Activated CD8-positive, alpha-beta T cell treated with anti-CD3 and anti-CD28 coated beads for 36 hours (primary cell): Measurements from ENCODE around the gene PIAS1. TPM values are rescaled to one million over a fixed set of nuclear protein-coding genes. Genes with fewer than 3 reads are reported as not detected.
A peak's percentile ranks its signal among the peaks of the same experiment; 100 is the strongest.
"Not testable (repeated sequence)": the region's sequence is repeated elsewhere in the genome, so short reads cannot be mapped to it uniquely, and the experiment has no call there.

Source experiments
- ATAC-seq: fragments of 200-7000 bp; cut with Tn5 transposase; one replicate; pipeline ENCODE4 v1.10.0; 2021; ENCODE audit warnings: mild to moderate bottlenecking, moderate library complexity
- CTCF ChIA-PET: fragments of 350-600 bp; sonication (Branson Sonifier 250); formaldehyde crosslinking; loops from one replicate; lab custom pipeline; 2021; ENCODE audit warnings: antibody characterized with exemption; lab: Charles Lee
- POLR2A ChIA-PET: fragments of 350-600 bp; sonication (Branson Sonifier 250); formaldehyde crosslinking; loops from one replicate; lab custom pipeline; 2021; ENCODE audit warnings: antibody characterized with exemption; lab: Charles Lee
- DNase-seq: peaks from one replicate; pipeline ENCODE4 v3.0.0-alpha.2; 2020
- H3K27ac Mint-ChIP-seq: one replicate; pipeline ENCODE4 v1.8.0; 2021; ENCODE audit warnings: mild to moderate bottlenecking, mixed read lengths
- H3K27me3 Mint-ChIP-seq: one replicate; pipeline ENCODE4 v1.8.0; 2021; ENCODE audit warnings: mixed read lengths
- H3K36me3 Mint-ChIP-seq: one replicate; pipeline ENCODE4 v1.8.0; 2021; ENCODE audit warnings: low read depth, mixed read lengths
- H3K4me1 Mint-ChIP-seq: one replicate; pipeline ENCODE4 v1.8.0; 2021; ENCODE audit warnings: low read depth, mixed read lengths
- H3K4me3 Mint-ChIP-seq: one replicate; pipeline ENCODE4 v1.8.0; 2021; ENCODE audit warnings: mild to moderate bottlenecking, moderate library complexity, mixed read lengths
- H3K9me3 Mint-ChIP-seq: one replicate; pipeline ENCODE4 v1.8.0; 2021; ENCODE audit warnings: mixed read lengths
- CTCF ChIP-seq: fragments of 200-600 bp; IDR thresholded peaks from one replicate; pipeline ENCODE4 v1.8.0; 2022; ENCODE audit warnings: antibody characterized with exemption, mild to moderate bottlenecking
- intact Hi-C: fragments of 100-400 bp; cut with micrococcal nuclease; formaldehyde crosslinking; loops from one replicate; pipeline ENCODE4 v1.10.0; 2022
- total RNA-seq, 2 experiments: library from RNA; stranded (reverse); gene quantifications; one replicate each; pipeline ENCODE4 v1.2.3, GENCODE V29; 2021

PIAS1 gene
- 10 to 100 TPM; 26.0 to 29.8 TPM for total RNA-seq

- Mint-ChIP-seq H3K27me3 (peaks cover 7% of the 10 kb centered on the region), H3K4me1 (peaks cover 41% of the 10 kb centered on the region), H3K36me3 (no peaks in the 10 kb centered on the region), H3K4me3 (peak within 1 kb of the TSS; percentile 84), H3K9me3 (no peaks in the 10 kb centered on the region), H3K27ac (peak within 1 kb of the TSS; percentile 94)
- intact Hi-C loops = no loop called here
- DNase-seq (peak; percentile 96), ATAC-seq (peak; percentile 92)
- no peak for TF ChIP-seq CTCF
- ChIA-PET POLR2A (interaction anchor here (0.6 to 2.5 kb wide), 16 partner anchors 11 to 224 kb away, joined by 3 to 12 read pairs (median 4); partner anchors contain the start of genes CLN6 and FEM1B), CTCF (interaction anchor here (0.9 to 1.6 kb wide), 6 partner anchors 27 to 216 kb away, joined by 3 to 7 read pairs (median 3); no protein-coding TSS in a partner anchor)
Measured at GRCh38 chr15:68053701-68054627, at the start of gene PIAS1. TSS of gene PIAS1 (plus strand) at chr15:68054315. CDS start at chr15:68054327, 12 bp downstream.

- H3K27me3 Mint-ChIP-seq = peaks cover 11% of the 10 kb centered on the region
- intact Hi-C loops, H3K36me3 Mint-ChIP-seq, ATAC-seq, H3K27ac Mint-ChIP-seq, DNase-seq, H3K4me3 Mint-ChIP-seq, POLR2A ChIA-PET, H3K4me1 Mint-ChIP-seq, CTCF ChIA-PET: not testable (repeated sequence)
- H3K9me3 Mint-ChIP-seq = peaks cover 17% of the 10 kb centered on the region
Measured at GRCh38 chr15:68007642-68008041, 46.5 kb upstream of the PIAS1 start.

- no peak for DNase-seq
- Mint-ChIP-seq H3K36me3 (no peaks in the 10 kb centered on the region), H3K4me1 (no peaks in the 10 kb centered on the region), H3K27ac (no peak overlapping the region), H3K9me3 (peaks cover 17% of the 10 kb centered on the region), H3K27me3 (peaks cover 11% of the 10 kb centered on the region), H3K4me3 (no peak overlapping the region)
- ATAC-seq = no peak
- CTCF ChIA-PET = interaction anchor here (0.6 kb wide), 1 partner anchor 144 kb away, joined by 3 read pairs; no protein-coding TSS in a partner anchor
- TF ChIP-seq CTCF = no peak
- intact Hi-C loops = no loop called here
- POLR2A ChIA-PET = no interaction called here
Measured at GRCh38 chr15:68010361-68011153, 43.6 kb upstream of the PIAS1 start.

GRCh38 chr15:68012911-68013310 is 41.2 kb upstream of the PIAS1 start:
- TF ChIP-seq CTCF = no peak
- POLR2A ChIA-PET = no interaction called here
- CTCF ChIA-PET = no interaction called here
- peaks cover 11% of the 10 kb centered on the region for H3K27me3 Mint-ChIP-seq
- H3K4me3 Mint-ChIP-seq = no peak overlapping the region
- H3K9me3 Mint-ChIP-seq = peaks cover 5% of the 10 kb centered on the region
- no peaks in the 10 kb centered on the region for H3K36me3 Mint-ChIP-seq
- DNase-seq = no peak
- no peak overlapping the region for H3K27ac Mint-ChIP-seq
- intact Hi-C loops = no loop called here
- no peaks in the 10 kb centered on the region for H3K4me1 Mint-ChIP-seq
- no peak for ATAC-seq

GRCh38 chr15:68014219-68014618 is 39.9 kb upstream of the PIAS1 start:
- H3K27ac Mint-ChIP-seq = no peak overlapping the region
- peaks cover 7% of the 10 kb centered on the region for H3K4me1 Mint-ChIP-seq
- H3K36me3 Mint-ChIP-seq = no peaks in the 10 kb centered on the region
- DNase-seq (no peak), ATAC-seq (no peak)
- intact Hi-C loops = no loop called here
- TF ChIP-seq CTCF = no peak
- no peaks in the 10 kb centered on the region for H3K9me3 Mint-ChIP-seq
- no peak overlapping the region for H3K4me3 Mint-ChIP-seq
- POLR2A ChIA-PET = interaction anchor here (0.7 kb wide), 1 partner anchor 390 kb away, joined by 4 read pairs; no protein-coding TSS in a partner anchor
- CTCF ChIA-PET = no interaction called here
- peaks cover 8% of the 10 kb centered on the region for H3K27me3 Mint-ChIP-seq
